WI38 (cell line): ENCODE measurements around the gene PAQR5.

Experiments used
- H3K4me3 ChIP-seq: 2 replicates; pipeline ENCODE4 v1.5.1; 2011; ENCODE audit warnings: low read depth, mild to moderate bottlenecking, control low read depth, low read length
- CTCF ChIP-seq: IDR thresholded peaks from 2 replicates; pipeline ENCODE4 v1.5.1; 2012; ENCODE audit warnings: low read depth, mild to moderate bottlenecking, control low read depth, low read length

PAQR5 gene

GRCh38 chr15:69304182-69304545 lies 5.5 kb downstream of the PAQR5 start:
- TF ChIP-seq CTCF = no peak
- H3K4me3 ChIP-seq = no peak overlapping the region

- H3K4me3 ChIP-seq = no peak overlapping the region
- no peak for TF ChIP-seq CTCF
Observed at GRCh38 chr15:69305204-69305931, 6.7 kb downstream of the PAQR5 start.

- no peak for TF ChIP-seq CTCF
- no peak overlapping the region for H3K4me3 ChIP-seq
Observed at GRCh38 chr15:69305933-69306568, 7.3 kb downstream of the PAQR5 start.

GRCh38 chr15:69307939-69308338 lies 9.2 kb downstream of the PAQR5 start:
- H3K4me3 ChIP-seq = no peak overlapping the region
- TF ChIP-seq CTCF = no peak

GRCh38 chr15:69308949-69309348 lies 10.2 kb downstream of the PAQR5 start:
- no peak for TF ChIP-seq CTCF
- no peak overlapping the region for H3K4me3 ChIP-seq

GRCh38 chr15:69311319-69311721 lies 12.6 kb downstream of the PAQR5 start:
- H3K4me3 ChIP-seq = no peak overlapping the region
- TF ChIP-seq CTCF = no peak

GRCh38 chr15:69313432-69314000 lies 14.8 kb downstream of the PAQR5 start:
- TF ChIP-seq CTCF = no peak
- H3K4me3 ChIP-seq = no peak overlapping the region
